HepG2 (cell line): ENCODE results near the gene NSD2. TPM values are rescaled to one million over a fixed set of nuclear protein-coding genes. Genes with fewer than 3 reads are reported as not detected.
A peak's percentile ranks its signal among the peaks of the same experiment; 100 is the strongest.

Source experiments
- EEA1 ChIP-seq: sonication (generic); formaldehyde crosslinking; IDR thresholded peaks from 2 replicates; pipeline ENCODE4 v1.5.1; 2020; ENCODE audit warnings: mild to moderate bottlenecking, missing genetic modification reagents, borderline replicate concordance
- ELF4 ChIP-seq: sonication (generic); formaldehyde crosslinking; IDR thresholded peaks from 2 replicates; pipeline ENCODE4 v1.5.0; 2020; ENCODE audit warnings: missing genetic modification reagents, mild to moderate bottlenecking, moderate library complexity, borderline replicate concordance
- FLYWCH1 ChIP-seq: sonication (generic); formaldehyde crosslinking; IDR thresholded peaks from 2 replicates; pipeline ENCODE4 v1.8.1; 2023; ENCODE audit warnings: mild to moderate bottlenecking, missing genetic modification reagents
- IKZF4 ChIP-seq: sonication (generic); formaldehyde crosslinking; IDR thresholded peaks from 2 replicates; pipeline ENCODE4 v1.5.1; 2020; ENCODE audit warnings: borderline replicate concordance, mild to moderate bottlenecking, low read depth, missing genetic modification reagents; ENCODE audit errors: not compliant biosample characterization
- MTF2 ChIP-seq: sonication (generic); formaldehyde crosslinking; IDR thresholded peaks from 2 replicates; pipeline ENCODE4 v1.5.0; 2020; ENCODE audit warnings: missing genetic modification reagents, borderline replicate concordance
- MYPOP ChIP-seq: sonication (generic); formaldehyde crosslinking; IDR thresholded peaks from 2 replicates; pipeline ENCODE4 v1.8.1; 2023; ENCODE audit warnings: mild to moderate bottlenecking, moderate library complexity, missing genetic modification reagents
- POLR2AphosphoS2 ChIP-seq: IDR thresholded peaks from 2 replicates; pipeline ENCODE4 v1.6.1; 2011; ENCODE audit warnings: low read depth, low read length, improper control_type of control experiment
- SRSF9 ChIP-seq: fragments of 200-400 bp; formaldehyde crosslinking; IDR thresholded peaks from 2 replicates; pipeline ENCODE4 v1.6.1; 2018; ENCODE audit warnings: borderline replicate concordance, mild to moderate bottlenecking, low read depth, low read length; ENCODE audit not compliant: insufficient read depth, poor library complexity, severe bottlenecking
- ZNF276 ChIP-seq: sonication (generic); formaldehyde crosslinking; IDR thresholded peaks from 2 replicates; pipeline ENCODE4 v1.4.0; 2020; ENCODE audit warnings: mild to moderate bottlenecking, low read depth, missing genetic modification reagents
- ZNF451 ChIP-seq: sonication (generic); formaldehyde crosslinking; IDR thresholded peaks from 2 replicates; pipeline ENCODE4 v1.5.0; 2020; ENCODE audit warnings: mild to moderate bottlenecking, missing genetic modification reagents
- ZNF547 ChIP-seq: sonication (generic); formaldehyde crosslinking; IDR thresholded peaks from 2 replicates; pipeline ENCODE4 v1.5.1; 2020; ENCODE audit warnings: mild to moderate bottlenecking, missing genetic modification reagents
- ZNF598 ChIP-seq: sonication (generic); formaldehyde crosslinking; IDR thresholded peaks from 2 replicates; pipeline ENCODE4 v1.5.1; 2020; ENCODE audit warnings: mild to moderate bottlenecking, missing genetic modification reagents, borderline replicate concordance
- ZNF616 ChIP-seq: sonication (generic); formaldehyde crosslinking; IDR thresholded peaks from 2 replicates; pipeline ENCODE4 v1.5.0; 2020; ENCODE audit warnings: low read depth, mild to moderate bottlenecking, missing genetic modification reagents
- ZNF672 ChIP-seq: sonication (generic); formaldehyde crosslinking; IDR thresholded peaks from 2 replicates; pipeline ENCODE4 v1.8.1; 2022; ENCODE audit warnings: missing genetic modification reagents
- ZNF687 ChIP-seq: sonication (generic); formaldehyde crosslinking; IDR thresholded peaks from 2 replicates; pipeline ENCODE4 v1.5.1; 2020; ENCODE audit warnings: mild to moderate bottlenecking, missing genetic modification reagents, moderate library complexity
- ZNF710 ChIP-seq: sonication (generic); formaldehyde crosslinking; IDR thresholded peaks from 2 replicates; pipeline ENCODE4 v1.5.0; 2020; ENCODE audit warnings: mild to moderate bottlenecking, missing genetic modification reagents, borderline replicate concordance
- ZNF776 ChIP-seq: sonication (generic); formaldehyde crosslinking; IDR thresholded peaks from 2 replicates; pipeline ENCODE4 v1.4.0; 2020; ENCODE audit warnings: mild to moderate bottlenecking, missing genetic modification reagents
- ZNF816 ChIP-seq: sonication (generic); formaldehyde crosslinking; IDR thresholded peaks from 2 replicates; pipeline ENCODE4 v1.8.0; 2022; ENCODE audit warnings: missing genetic modification reagents, mild to moderate bottlenecking, borderline replicate concordance
- polyA plus RNA-seq, 8 experiments: library from polyadenylated mRNA; depleted of rRNA in 3 of 8; stranded (reverse) in 7 of 8; unstranded in 1 of 8; fragments of >200 nt; fragmentation: Illumina TruSeq in 4 of 8; extraction: Trizol in 4 of 8; gene quantifications; 2 replicates each; pipeline versions ENCODE4 v1.2.1 to v1.2.3, GENCODE V29; 2011 to 2016; ENCODE audit warnings: low read depth in 4 of 8, missing spikeins in 1 of 8, mixed read lengths in 1 of 8; ENCODE audit not compliant: insufficient read depth in 1 of 8
- total RNA-seq, 5 experiments: library from RNA; depleted of rRNA; stranded (reverse); fragments of >200 nt; fragmentation: Illumina TruSeq; extraction: Trizol; gene quantifications; 2 replicates each; pipeline ENCODE4 v1.2.3, GENCODE V29; 2016; ENCODE audit warnings: low read depth in 1 of 5

NSD2 gene
- total and polyA plus RNA-seq, 2 of the 13 experiments (the other 11 are each of a cell fraction or from before 2014, with no cell fraction given): 22.0 to 65.9 TPM

GRCh38 chr4:2008921-2009650, 137.9 kb downstream of the NSD2 start, which contains the start of gene NELFA (continued):
- TF ChIP-seq SRSF9 (no peak), ZNF687 (CRISPR knock-in tag) (peak; percentile 93), ELF4 (CRISPR knock-in tag) (no peak; the same call in 1 of the 2 replicates), ZNF598 (peak; percentile 14; the same call in 1 of the 2 replicates), MYPOP (CRISPR knock-in tag) (peak; percentile 95), EEA1 (CRISPR knock-in tag) (peak; percentile 9), POLR2AphosphoS2 (no peak), ZNF776 (CRISPR knock-in tag) (peak; percentile 3; the same call in 1 of the 2 replicates), ZNF547 (0 out of 2 replicates have a peak, but pooled peaks have one; percentile 49), MTF2 (CRISPR knock-in tag) (0 out of 2 replicates have a peak, but pooled peaks have one; percentile 83), ZNF276 (CRISPR knock-in tag) (peak; percentile 69; the same call in 1 of the 2 replicates), ZNF451 (CRISPR knock-in tag) (peak; percentile 48; the same call in 1 of the 2 replicates), ZNF816 (CRISPR knock-in tag) (no peak), FLYWCH1 (CRISPR knock-in tag) (peak; percentile 94), ZNF710 (CRISPR knock-in tag) (peak; percentile 76; the same call in 1 of the 2 replicates), IKZF4 (CRISPR knock-in tag) (no peak), ZNF616 (CRISPR knock-in tag) (no peak), ZNF672 (CRISPR knock-in tag) (no peak)
